IPS DF 4.7 (cell line): ENCODE measurements around the gene OR2H1.
A peak's percentile ranks its signal among the peaks of the same experiment; 100 is the strongest.
"Not testable (repeated sequence)": the region's sequence is repeated elsewhere in the genome, so short reads cannot be mapped to it uniquely, and the experiment has no call there.

ENCODE experiments used
- DNase-seq: peaks from one replicate; pipeline ENCODE4 v3.0.0-alpha.2; 2013; ENCODE audit warnings: low spot score; ENCODE audit errors: extremely low read depth

Gene OR2H1

DNA sequence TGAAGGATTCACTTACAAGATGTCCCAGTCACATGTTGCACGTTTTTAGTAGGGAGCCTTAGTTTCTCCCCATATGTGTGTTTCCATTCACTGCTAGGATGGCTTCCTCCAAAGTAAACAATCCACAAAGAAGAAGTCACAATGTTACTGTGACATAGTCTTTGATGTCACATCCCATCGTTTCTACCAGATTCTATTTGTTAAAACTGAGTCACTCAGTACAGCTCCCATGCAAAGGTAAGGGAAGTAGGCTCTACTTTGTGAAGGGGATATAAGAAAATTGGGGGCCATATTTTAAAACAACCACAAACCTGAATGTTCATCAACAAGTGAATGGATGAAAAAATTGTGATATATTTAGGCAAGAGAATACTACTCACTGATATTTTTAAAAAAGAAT, at the start of gene OR2H1, which contains the start of gene OR11A1:
Gene OR2H1, plus strand, starts transcription at position 185 of the 400 bp plus-strand sequence. CDS start 4,615 bp downstream, outside the sequence.
Gene OR11A1, minus strand, starts transcription at position 101 of the 400 bp plus-strand sequence. CDS start 29,430 bp downstream, outside the sequence.
- DNase-seq, result no peak

DNA sequence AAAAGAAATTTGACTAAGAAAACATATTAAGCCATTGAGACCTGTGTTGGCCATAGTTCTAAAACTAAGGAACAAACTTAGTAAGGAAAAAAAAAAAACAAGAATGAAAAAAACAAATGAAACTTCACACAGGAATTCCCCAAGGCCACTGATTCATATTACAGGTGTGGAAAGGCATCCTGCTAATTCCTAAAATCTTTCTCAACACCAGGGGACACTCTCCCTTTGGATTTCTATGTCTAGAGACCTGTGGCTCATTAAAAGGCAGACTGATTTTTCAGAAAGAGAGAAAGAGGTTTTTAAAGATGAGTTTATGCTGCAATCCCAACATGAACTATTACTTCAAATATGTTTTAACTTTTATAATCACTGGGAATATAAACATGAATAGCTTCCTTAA, 42.4 kb upstream of the OR2H1 start, which contains the start of gene OR12D1:
Gene OR12D1, plus strand, starts transcription at position 341 of the 400 bp plus-strand sequence.
- no peak for DNase-seq

DNA sequence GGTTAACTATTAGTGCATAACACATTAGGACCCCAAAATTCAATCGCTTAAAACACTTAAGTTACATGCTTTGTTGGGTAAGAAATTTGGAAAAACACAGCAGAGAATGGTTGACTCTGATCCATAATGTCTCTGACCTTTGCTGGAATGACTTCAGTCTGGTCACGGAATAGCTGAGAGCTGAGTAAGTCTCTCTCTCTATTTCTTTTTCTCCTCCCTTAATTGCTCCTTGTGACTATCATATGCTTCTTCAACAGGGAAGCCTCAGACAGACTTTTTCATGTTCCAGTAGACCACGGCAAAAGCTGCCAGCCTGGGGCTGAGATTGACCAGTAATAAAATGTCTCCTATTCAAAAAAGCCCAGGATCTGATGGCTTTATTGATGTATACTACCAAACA, 37.4 kb upstream of the OR2H1 start:
- no peak for DNase-seq

DNA sequence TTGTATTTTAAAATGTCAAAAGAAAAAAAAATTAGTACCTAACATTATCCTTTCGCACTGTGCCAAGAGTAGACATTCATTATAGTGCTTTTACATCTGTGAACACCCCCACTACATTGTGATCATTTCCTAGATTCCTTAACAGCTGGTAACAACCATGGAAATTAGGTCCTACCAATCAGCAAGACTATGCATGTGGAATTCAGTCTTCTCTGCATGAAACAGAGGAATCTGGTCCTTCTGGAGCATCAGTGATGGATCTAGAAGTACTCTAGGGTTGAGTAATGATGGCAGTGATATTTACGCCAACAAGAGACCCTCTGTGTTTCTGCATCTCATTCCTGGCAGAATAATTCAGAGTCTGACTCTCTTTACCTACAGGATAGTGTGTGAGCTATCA, 32.8 kb upstream of the OR2H1 start:
- DNase-seq, result no peak

DNA sequence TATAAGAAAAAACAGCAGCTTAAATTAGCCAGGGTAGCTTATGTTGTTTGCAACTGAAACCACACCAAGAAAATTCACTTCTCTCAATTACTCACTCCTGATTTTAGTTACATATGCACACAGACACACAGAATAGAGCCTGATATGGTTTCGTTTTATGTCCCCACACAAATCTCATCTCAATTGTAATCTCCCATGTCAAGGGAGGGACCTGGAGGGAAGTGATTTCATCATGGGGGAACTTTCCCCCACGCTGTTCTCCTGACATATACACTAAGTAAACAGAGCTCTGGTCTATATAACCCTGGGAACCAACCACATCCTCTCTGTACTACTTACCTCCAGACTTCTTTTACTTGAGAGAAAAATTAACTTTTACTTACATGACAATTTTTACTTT, 32.4 kb upstream of the OR2H1 start:
- DNase-seq, result no peak

DNA sequence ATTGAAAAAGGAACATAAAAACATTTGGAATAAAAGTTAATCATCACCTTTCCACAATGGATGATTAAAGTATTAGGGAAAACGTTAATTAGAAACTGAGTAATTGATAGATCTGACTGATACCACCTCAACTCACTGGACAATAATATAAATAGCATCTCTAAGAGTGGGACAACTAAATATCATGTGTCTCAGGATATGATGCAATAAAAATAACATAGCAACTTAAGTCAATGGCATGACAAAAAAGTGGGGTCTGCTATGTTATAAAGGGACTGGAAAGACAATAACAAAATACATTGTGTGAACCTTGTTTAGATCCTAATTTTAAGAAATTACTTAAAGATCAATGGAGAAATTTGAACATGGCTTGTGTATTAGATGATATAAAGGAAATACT, 31.9 kb upstream of the OR2H1 start:
- DNase-seq, result no peak

DNA sequence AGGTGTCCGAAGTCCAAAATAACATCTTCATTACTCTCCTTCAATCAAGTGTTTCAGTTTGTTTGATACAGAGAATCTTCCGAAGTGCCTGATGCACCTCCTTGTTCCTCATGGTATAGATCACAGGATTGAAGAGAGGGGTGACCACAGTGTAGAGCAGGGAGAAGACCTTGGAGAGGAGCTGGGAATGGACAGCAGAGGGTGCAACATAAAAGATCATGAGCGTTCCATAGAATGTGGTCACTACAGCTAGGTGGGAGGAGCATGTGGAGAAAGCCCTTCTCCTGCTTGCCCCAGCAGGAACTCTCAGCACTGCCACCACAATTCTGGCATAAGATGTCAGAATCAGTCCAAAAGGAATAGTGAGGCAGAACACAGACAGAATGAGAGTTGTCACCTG, 30.3 kb upstream of the OR2H1 start:
- DNase-seq, result no peak

DNA sequence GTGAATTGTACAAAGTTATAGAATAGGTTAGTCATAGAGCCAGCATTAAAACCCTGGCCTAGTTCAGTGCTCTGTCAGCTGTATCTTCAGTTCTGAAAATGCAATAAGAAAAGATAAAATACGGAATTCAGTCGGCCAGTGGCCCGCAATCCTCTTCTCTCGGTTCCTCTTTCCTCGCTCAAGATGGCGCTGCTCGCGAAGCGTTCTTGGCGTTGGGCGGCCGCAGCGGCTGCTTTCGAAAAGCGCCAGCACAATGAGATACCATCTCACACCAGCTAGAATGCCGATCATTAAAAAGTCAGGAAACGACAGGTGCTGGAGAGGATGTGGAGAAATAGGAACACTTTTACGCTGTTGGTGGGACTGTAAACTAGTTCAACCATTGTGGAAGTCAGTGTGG, 20.2 kb upstream of the OR2H1 start:
- not testable (repeated sequence) for DNase-seq

DNA sequence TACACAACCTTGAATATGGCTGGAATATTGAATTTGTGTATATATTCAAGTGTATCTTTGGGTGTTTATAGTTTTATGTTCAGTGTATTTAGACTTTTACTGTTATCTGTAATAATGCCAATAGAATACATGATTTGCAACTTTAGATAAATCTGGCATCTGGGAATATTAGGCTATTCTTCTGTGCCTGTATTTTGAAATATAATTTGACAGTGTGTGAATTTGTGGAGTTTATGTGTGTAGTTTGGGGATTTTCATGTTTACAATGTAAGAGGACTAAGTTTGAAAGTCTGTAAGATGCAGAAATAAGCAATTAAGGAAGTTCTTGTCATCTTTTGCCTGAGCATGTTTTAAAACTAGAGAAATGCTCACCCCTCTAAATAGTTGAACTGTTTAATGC, 17.9 kb upstream of the OR2H1 start, which contains the start of gene OR10C1:
Gene OR10C1, plus strand, starts transcription at position 301 of the 400 bp plus-strand sequence. CDS start 710 bp downstream, outside the sequence.
- no peak for DNase-seq

DNA sequence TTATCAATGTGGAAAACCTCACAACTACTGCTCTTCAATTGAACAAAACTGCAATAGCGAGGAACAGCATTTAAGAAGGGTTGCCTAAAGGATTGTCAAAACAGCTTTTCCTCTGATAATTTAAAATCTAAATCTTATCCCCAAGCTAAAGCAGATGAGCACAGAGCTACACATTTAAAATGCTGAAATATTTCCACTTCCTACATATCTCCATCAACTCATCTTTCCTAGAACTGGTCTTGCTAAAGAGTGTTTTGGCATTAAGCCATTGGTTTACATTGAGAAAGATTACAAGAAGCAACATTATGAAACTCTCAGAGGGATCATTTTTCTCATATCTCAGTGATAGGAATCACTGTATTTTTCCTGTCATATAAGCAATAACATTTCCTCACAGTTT, 14.2 kb upstream of the OR2H1 start:
- DNase-seq, result no peak

DNA sequence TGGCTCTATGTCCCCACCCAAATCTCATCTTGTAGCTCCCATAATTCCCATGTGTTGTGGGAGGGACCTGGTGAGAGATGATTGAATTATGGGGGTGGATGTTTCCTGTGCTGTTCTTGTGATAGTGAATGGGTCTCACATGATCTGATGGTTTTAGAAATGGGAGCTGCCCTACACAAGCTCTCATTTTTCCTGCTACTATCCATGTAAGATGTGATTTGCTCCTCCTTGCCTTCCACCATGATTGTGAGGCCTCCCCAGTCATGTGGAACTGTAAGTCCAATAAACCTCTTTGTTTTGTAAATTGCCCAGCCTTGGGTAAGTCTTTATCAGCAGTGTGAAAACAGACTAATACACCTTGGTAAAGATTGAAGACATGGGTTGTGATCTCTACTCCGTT, 12.9 kb upstream of the OR2H1 start:
- DNase-seq, result not testable (repeated sequence)

DNA sequence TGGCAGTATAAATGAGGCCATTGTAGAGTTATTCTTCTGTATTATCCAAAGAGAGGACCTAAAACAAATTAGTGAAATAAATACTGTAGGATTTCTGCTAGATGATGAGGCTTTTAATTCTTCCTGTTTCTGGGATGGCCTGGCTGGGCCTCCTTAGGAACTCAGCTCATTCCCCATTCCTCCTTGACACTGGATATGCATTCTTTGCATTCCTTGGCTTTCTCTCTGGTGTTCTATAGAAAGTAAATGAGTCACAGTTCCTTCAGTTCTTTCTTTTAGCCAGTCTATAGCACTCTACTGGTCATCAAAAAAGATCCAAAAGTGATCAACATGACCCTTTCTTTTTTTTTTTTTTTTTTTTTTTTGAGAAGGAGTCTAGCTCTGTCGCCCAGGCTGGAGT, 9.3 kb upstream of the OR2H1 start:
- peak; percentile 49 for DNase-seq

DNA sequence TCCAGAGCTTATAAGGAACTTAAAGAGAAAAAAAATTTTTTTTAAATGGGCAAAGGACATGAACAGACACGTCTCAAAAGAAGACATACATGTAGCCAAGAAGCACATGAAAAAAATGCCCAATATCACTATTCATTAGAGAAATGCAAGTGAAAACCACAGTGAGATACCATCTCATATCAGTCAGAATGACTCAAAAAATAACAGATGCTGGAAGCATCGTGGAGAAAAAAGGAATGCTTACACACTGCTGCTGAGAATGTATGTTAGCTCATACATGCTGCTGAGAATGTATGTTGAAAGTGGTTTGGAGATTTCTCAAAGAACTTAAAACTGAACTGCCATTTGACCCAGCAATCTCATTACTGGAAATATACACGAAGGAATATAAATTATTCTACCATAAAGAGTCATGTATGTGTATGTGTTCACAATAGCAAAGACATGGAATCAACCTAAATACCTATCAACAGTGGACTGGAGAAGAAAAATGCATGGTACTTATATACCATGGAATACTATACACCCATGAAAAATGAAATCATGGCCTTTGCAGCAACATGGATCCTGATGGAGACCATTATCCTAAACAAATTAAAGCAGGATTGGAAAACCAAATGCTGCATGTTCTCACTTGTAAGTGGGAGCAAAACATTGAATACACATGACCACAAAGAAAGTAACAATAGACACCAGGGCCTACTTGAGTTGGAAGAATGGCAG, 5.3 kb upstream of the OR2H1 start:
- DNase-seq, result no peak

DNA sequence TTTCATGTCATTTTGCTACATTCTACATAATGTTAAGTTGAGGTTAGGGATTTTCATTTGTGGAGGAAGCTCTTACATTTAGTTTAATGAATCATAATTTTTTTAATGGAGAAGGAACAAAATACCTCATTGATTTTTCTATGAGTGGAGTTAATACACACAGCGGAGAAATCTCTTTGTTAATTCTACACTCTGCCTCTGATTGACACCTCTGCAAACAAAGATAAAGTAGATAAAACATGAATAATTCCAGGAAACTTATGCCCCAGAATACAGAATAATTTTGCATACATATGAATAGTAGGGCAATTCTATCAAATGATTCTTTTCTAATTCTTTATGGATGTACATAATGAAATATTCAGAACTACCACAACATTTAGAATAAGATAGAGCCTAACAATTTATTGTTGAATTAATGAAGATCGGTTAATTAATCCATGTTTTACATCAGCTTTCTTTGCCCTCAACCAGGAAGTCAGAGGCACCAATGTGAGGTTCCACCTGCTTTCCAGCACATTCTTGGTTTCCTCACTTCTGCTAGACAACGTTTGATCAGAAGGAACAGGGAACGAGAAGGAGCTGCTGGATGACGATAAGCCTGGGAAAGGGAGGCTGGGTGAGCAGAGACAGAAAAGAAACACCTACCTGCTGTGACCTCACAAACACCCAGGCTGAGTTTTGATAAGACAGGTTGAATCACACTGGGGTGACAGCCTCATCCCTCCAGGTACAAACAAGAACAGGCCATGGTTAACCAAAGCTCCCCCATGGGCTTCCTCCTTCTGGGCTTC, 4.3 kb downstream of the OR2H1 start:
- DNase-seq, result no peak

DNA sequence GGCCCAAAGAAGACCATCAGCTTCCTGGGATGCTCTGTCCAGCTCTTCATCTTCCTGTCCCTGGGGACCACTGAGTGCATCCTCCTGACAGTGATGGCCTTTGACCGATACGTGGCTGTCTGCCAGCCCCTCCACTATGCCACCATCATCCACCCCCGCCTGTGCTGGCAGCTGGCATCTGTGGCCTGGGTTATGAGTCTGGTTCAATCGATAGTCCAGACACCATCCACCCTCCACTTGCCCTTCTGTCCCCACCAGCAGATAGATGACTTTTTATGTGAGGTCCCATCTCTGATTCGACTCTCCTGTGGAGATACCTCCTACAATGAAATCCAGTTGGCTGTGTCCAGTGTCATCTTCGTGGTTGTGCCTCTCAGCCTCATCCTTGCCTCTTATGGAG, 5.1 kb downstream of the OR2H1 start:
- no peak for DNase-seq

DNA sequence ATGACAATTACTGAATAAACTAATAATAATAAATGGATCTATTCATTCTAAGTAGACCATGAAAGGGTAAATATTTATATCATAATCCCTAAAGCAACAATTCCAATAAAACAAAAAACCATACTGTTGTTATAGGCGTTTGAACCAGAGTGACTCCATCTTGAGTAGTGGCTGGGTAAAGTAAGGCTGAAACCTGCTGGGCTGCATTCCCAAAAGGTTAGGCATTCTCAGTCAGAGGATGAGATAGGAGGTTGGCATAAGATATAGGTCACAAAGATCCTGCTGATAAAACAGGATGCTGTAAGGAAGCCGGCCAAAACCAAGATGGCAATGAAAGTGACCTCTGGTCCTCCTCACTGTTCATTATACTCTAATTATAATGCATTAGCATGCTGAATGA, 8.3 kb downstream of the OR2H1 start:
- no peak for DNase-seq

DNA sequence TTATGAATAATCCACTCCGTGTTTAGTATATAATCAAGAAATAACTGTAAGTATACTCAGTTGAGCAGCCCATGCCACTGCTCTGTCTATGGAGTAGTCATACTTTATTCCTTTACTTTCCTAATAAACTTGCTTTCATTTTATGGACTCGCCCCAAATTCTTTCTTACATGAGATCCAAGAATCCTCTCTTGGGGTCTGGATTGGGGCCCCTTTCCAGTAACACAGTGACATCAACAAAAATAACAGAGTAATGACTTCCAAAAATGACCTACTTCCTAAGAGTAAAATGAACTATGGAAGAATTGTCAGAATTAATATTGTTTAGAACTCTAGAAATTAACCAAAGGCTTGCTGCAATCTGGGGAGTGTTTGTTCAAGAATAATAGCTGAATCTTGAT, 8.8 kb downstream of the OR2H1 start:
- DNase-seq, result no peak

DNA sequence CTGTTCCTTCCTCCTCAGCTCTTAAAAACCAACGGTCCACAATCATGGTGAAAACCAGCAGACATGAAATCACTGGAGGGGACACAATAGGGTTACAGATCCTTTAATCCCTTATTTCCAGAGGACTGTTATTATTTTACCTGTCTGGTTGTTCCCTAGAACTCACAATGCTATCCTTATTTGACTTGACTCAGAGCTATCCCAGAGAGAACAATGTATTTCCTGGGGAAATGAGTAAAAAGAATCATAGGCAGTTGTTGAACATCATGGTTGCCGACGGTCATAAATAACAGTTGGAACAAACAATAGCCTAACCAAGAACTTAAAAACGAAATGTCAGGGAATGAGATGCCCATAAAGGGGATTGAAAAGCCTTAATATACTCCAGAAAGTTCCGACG, 9.3 kb downstream of the OR2H1 start:
- DNase-seq, result no peak

DNA sequence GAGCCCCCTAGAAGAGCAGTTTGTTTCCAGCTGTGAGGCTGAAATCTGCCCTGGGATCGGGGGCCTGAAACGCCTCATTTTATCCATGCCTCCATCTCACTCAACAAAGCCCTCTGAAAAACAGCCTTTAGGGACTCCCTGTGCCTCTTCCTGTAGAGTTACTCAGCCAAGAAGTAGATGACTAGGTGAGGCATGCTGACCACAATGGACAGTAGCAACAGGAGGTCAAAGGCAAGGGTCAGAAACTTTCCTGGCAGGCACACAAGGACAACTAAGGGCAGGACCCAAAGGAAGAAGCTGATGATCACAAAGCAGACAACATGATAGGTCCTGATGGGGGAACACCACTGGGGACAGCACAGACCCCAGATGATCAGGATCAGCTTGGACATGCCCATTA, 18.0 kb downstream of the OR2H1 start:
- DNase-seq, result no peak

DNA sequence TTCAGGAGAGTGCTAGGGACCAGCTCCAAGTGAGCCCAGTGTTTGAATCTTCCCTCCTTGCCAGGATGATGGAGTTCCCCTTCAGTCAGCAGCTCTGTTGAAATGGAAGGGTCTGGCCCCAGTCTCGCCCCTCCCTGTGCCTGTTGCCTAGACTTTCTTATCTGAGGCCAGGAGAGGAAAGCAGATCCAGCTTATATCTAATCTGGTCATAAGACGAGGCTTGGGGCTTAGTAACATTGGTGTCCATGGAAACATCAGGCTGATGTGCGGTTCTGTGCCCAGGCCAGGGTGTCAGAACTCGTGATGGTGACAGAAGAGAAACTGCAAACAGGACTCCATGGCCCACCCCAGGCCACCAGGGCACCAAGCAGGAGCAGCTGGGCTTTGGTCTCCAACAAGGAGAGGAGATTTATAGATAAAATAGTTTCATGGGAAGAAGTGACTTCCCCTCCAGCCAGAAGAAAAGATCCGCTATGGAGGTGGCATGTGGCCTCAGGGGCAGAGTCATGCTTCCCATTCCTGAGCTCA, 21.0 kb downstream of the OR2H1 start:
- no peak for DNase-seq

DNA sequence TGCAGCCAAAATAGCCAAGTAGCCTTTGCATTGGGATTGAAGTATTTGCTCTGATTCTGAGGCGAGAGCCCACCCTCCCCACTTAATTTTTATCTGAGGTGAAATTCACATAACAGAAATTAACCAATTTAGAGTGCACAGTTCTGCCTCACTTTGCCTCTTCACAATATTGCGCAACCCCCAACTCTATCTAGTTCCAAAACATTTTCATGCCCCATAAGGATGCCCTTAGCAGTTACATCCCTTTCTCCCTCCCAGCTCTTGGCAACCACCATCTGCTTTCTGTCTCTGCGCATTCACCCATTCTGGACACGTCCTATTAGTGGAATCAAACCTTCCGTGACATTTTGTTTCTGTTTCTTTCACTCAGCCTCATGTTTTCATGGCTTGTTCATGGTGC, 21.8 kb downstream of the OR2H1 start:
- no peak for DNase-seq

DNA sequence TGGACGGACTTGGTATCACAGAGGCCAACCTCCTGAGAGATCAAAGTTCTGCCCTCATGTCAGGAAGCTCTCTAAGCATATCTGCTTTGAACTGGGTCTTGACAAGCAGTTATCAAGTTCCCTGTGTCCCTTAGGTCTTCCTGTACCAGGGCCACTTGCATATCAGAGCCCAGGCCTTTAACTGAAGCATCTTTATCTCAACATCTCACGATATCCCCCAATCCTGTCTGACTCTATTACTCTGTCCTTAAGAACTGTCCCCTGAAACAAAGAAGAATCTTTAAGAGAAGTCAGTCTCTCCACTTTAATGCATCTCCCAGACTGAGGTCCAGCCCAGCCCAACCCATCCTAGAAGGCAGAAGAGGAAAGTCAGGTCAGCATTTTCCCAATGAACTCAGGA, 22.6 kb downstream of the OR2H1 start:
- no peak for DNase-seq
